ENCODE results near the gene PRIMPOL.
A peak's percentile ranks its signal among the peaks of the same experiment; 100 is the strongest.
"Not testable (repeated sequence)": the region's sequence is repeated elsewhere in the genome, so short reads cannot be mapped to it uniquely, and the experiment has no call there.

The PRIMPOL gene

GRCh38 chr4:184649026-184649970, at the start of gene PRIMPOL, which contains the start of gene CASP3:
Gene PRIMPOL (plus strand): TSS chr4:184649738. CDS start chr4:184657141, 7,403 bp downstream.
Gene CASP3 (minus strand): TSS chr4:184649447. CDS start chr4:184638453, 10,994 bp downstream.
- peak; percentile 96 for DNase-seq

- not testable (repeated sequence) for DNase-seq
Measured at GRCh38 chr4:184600982-184601381, 48.6 kb upstream of the PRIMPOL start.

- not testable (repeated sequence) for DNase-seq
Measured at GRCh38 chr4:184602857-184603256, 46.7 kb upstream of the PRIMPOL start.

GRCh38 chr4:184607429-184607828, 42.1 kb upstream of the PRIMPOL start:
- DNase-seq: not testable (repeated sequence)

- DNase-seq: no peak
Measured at GRCh38 chr4:184612074-184612473, 37.5 kb upstream of the PRIMPOL start.

- DNase-seq: no peak
Measured at GRCh38 chr4:184613405-184613804, 36.1 kb upstream of the PRIMPOL start.

- DNase-seq: no peak
Measured at GRCh38 chr4:184614509-184614908, 35.0 kb upstream of the PRIMPOL start.

- not testable (repeated sequence) for DNase-seq
Measured at GRCh38 chr4:184616168-184616567, 33.4 kb upstream of the PRIMPOL start.

GRCh38 chr4:184616633-184617551, 32.6 kb upstream of the PRIMPOL start:
- no peak for DNase-seq

- no peak for DNase-seq
Measured at GRCh38 chr4:184617600-184618196, 31.8 kb upstream of the PRIMPOL start.

- DNase-seq: no peak
Measured at GRCh38 chr4:184620212-184620867, 29.2 kb upstream of the PRIMPOL start.

GRCh38 chr4:184621518-184621917, 28.0 kb upstream of the PRIMPOL start:
- no peak for DNase-seq

- DNase-seq: not testable (repeated sequence)
Measured at GRCh38 chr4:184624504-184624903, 25.0 kb upstream of the PRIMPOL start.

GRCh38 chr4:184624972-184625554, 24.5 kb upstream of the PRIMPOL start:
- DNase-seq: no peak

- not testable (repeated sequence) for DNase-seq
Measured at GRCh38 chr4:184625783-184626596, 23.5 kb upstream of the PRIMPOL start.

- DNase-seq: no peak
Measured at GRCh38 chr4:184628103-184628502, 21.4 kb upstream of the PRIMPOL start.

- DNase-seq: no peak
Measured at GRCh38 chr4:184632842-184633241, 16.7 kb upstream of the PRIMPOL start.

- DNase-seq: no peak
Measured at GRCh38 chr4:184635381-184635780, 14.2 kb upstream of the PRIMPOL start.

- no peak for DNase-seq
Measured at GRCh38 chr4:184636144-184636543, 13.4 kb upstream of the PRIMPOL start.

- no peak for DNase-seq
Measured at GRCh38 chr4:184636897-184637296, 12.6 kb upstream of the PRIMPOL start.

- no peak for DNase-seq
Measured at GRCh38 chr4:184641022-184641421, 8.5 kb upstream of the PRIMPOL start.
